HG03060 (cell line): ENCODE data around the gene USP2.

Source experiments
- ATAC-seq: cut with Tn5 transposase; IDR thresholded peaks from one replicate; pipeline ENCODE4 v1.9.1; 2021; ENCODE audit warnings: low read depth, moderate number of reproducible peaks; ENCODE audit not compliant: unreplicated experiment

Gene USP2

DNA sequence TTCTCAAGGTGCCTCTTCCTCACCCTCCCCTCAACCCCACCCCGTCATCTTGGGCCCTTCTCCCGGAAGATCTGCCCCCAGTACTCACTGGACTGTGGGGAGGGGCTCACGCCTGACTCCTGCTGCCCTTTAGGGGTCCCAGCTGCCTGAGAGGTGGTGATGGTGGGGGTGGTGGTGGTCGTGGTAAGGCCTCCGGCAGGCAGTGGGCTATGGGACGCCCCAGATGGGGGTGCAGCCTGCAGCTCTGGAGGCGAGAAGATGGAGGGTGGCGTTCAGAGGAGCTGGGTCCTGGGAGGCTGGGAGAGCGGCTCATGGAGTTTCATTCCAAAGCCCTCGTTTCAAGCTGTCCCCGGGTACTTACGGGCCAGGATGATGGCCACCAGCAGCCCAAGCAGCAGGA lies 35.8 kb downstream of the USP2 start:
- ATAC-seq = no peak

DNA sequence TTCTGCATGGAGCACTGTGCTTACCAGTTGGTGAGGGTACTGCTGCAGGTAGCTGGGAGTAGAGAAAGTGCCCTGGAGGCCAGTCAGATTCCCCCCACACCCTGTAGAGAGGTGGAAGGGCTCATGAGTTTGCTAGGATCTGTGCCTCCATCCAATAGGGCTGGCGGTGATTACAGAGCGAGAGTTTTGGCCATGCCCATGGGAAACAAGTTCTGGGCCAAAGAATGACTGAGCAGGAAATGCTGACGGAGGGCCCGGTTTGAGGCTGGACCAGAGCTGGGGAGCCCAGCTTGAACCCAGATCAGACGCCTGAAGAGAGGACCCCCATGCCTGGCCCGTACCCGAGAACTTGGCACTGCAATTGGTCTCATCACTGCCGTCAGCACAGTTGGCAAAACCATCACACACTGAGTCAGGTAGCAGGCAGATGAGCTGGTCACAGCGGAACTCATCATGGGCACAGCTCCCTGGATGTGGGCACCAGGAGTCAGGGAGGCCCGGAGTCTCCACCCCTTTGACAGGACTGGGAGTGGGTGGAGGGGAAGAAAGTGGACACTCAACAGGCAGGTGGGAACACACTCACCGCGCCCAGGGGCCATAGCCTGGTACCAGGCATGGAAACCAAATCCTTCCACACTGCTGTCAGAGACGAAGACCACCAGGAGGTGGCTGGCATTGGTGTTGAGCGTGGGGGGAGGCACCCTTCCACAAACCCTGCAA lies 37.0 kb downstream of the USP2 start:
- no peak for ATAC-seq

DNA sequence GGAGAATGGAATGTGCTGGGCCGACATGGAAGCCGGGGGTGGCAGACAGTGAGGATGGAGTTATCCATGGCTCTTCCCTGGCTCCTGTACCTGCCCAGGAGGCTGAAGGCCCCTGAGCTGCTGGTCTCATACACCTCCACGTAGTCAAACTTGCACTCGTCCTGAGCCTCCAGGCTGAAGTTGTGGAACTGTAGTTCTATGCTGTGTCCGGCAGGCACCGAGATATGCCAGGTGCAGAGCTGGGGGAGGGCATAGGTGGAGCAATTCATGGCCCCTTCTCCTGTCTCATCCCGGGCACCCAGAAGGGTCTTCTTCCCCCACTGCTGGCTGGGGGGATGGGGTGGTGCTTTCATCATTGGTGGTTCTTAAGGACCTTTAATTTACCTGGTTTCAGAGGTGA lies 37.8 kb downstream of the USP2 start:
- ATAC-seq = no peak

DNA sequence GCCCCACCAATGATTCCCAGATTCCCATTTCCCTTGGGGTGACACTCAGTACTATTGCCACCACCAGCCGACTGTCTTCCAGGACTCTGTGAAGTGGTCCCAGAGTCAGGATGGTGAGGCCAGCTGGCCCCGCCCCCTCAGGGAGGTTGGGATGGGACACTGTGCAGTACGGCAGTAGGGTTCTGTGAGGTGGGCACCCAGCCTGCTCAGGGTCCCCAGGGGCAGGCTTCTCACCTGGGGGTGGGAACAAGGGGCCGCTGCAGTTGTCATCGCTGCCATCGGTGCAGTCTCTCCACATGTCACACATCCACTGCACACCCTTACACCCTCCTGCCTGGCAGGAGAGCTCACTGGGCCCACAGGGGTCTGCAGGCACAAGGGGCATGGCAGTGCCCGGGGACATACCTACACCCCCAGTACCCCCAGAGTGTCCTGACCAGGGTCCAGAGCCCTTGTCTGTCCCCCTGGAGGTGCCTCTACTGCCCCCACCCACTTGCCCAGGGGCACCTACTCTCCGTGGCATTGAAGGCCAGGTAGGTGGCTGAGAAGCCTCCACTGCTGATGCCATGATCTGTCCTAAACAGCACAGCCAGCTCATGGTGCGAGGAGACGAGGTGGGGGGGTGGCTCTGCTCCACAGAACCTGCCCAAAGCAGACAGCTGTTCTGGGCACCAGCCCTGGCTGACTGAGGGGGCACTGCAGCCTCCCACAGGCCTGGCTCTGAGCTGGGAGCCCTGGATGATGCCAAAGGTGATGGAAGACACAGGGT lies 38.9 kb downstream of the USP2 start:
- no peak for ATAC-seq

DNA sequence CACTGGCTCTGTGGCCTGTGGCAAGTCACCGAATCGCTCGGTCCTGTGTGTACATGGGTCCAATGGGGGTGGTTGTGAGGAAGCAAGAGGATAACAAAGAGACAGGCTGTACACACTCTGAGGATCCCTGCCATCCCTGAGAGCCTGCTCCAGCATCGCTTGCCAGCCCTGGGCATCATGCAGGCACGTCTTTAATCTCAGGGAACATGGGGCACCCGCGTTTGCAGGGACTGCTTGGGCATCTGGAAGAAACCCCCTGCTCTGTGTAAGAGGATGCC lies 39.5 kb downstream of the USP2 start:
- ATAC-seq = no peak

DNA sequence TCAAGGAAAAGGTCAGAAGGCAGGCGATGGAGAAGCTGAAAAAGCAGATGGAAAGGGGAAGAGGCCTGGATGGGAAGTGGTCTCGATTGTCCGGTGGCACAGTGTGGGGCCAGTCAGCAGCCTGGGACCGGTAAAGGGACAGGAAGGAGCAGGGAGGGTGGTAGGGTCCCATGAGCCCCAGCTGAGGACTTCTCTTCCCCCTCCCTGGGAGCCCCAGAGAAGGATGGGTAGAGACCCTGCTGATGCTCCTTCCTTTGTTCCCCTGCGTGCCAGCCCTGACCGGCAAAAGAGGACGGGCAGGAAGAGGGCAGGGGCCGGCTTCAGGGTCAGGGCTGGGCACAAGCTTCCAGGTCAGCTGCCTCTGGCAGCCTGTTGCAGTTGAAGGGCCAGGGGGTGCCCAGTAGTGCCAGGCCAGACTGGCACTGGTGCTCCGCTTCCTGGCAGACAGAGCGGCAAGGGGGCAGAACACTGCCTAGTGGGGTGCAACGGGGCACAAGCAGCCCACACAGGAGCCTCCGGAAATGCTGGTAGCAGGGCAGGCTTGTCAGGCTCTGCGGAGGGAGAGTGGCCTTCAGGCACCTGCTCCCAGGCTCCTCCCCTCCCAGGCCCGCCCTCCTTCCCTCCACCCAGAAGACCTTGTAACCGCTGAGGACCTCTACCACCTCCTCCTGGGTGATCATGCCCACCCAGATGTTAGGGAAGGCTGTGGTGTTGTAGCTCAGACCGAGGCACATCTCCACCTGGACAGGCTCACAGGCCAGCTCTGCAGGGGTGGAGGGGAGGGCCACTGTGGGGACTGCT lies 40.1 kb downstream of the USP2 start:
- no peak for ATAC-seq

DNA sequence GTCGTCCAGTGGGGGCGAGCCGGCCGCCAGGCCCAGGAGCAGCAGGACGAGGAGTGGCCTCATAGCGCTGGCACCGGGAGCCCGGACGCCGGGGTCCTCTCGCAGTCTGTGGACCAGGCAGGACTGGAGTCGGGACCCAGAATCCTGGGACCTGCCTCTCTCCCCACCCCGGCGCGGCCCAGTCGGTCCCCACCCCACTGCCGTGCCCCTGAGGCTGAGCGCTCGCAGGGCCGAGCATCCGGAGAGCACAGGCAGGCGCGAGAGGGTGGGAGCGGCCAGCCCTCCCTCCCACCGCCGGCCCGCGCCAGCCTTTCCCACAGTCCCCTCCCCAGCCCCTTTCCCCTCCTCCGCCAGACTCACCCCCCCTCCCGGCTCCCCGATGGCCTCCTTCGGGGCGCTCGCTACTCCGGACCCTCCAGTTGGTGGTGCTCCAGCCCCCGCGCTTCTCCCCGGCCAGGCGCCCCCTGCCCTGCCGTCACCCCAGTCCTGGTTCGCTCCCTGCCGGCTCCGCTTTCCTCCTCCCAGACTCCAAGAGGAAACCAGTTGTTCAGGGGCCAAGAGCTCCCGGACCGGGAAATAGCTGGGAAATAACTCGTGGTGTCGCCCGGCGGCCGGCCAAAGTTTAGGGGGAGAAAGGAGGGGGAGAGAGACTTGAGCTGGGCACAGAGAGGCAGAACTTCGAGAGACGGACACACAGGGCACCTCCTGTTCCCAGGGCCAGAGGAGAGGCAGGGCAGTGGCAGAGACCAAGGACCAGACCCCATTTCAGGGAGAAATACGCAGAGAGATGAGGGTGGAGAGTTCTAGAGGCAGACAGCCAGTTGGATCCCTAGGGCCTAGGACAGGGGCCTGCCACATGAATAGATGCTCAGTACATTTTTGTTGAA lies 40.9 kb downstream of the USP2 start, which contains the start of gene C1QTNF5:
Gene C1QTNF5 (minus strand): TSS at position 549 of the 887 bp plus-strand sequence. CDS start 486 bp downstream, at position 63.
- no peak for ATAC-seq

DNA sequence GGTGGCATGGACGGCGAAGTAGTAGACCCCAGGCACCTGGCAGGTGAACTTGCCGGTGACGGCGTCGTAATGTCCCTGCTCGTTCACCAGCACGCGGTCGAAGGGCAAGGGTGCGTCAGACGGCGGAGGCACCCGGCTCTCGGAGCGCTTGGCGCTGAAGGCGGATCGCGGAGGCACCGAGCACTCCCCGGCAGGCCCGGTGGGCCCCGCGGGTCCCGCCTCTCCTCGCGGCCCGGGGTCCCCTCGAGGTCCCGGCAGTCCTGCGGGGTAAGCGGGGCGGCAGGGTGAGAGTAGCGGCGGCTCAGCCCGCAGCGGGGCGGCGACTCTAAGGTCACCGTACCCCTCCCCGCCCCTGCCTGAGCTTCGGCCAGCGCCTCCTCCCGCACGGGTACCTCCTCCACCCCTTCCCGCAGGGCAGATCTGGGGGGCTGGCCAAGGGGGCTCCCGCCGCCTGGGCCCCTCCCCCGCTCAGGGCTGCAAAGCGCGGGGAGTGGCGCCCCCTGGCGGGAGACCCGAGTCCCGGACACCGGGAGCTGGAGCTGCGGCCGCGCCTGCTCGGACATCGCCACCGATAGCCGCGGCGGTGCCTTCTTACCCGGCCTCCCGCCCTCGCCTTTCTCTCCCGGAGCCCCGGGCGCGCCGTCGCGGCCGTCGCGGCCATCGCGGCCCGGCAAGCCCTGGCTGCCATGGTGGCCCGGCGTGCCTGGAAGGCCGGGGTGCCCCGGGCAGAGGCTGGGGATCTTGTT lies 41.7 kb downstream of the USP2 start:
- no peak for ATAC-seq

DNA sequence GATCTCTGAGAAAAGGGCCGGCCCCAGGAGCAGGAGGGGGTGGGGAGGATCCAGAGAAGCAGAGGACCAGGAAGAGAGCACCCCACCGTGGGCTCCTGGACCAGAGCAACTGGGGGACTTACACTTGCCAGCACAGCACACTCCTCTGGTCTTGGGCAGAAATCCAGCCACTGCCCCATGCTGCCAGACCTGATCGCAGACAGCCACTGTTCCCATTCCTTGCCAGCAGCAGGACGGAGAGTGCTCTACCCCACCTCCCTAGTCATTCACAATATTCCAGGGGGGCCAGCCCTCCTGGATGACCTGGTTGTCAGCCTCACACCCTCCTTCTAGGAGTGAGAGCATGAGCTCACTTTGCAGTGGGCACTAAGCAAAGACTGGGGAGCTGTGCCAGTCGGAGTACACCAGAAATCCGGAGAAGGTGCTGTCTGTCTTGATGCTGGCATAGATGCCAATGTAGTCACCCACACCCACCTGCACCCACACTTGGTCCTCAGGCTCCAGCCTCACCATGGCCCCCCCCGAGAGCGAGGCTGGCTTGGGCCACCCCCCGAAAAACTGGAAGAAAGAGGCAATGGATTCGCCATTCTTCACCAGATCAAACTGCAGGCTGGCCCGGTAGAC lies 42.4 kb downstream of the USP2 start:
- no peak for ATAC-seq

DNA sequence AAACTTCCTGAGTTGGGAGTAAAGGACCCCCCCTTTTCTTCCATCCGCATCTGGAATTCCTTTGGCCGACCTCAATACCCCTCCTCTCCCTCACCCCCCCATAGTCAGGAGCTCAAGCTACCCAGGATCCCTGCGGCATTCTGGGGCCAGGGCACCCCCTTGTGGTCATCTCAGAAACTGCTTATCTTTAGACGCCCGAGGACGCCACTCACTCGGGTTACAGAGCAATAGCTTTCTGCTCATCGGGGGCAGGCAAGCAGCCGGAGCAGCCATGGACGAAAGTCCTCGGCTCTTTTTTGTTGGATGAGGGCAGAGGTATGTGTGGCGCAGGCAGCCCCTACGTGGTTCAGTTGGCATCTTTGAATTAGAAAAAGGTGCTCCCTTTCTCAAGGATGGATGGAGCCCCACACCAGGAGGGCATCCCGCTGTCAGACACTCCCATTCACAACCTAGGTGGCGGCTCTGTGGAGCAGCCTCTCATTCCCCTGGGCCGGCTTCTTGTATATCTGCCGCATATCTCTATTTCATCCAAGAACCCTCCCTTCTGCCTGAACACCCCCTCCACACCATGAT lies 43.1 kb downstream of the USP2 start:
- no peak for ATAC-seq

DNA sequence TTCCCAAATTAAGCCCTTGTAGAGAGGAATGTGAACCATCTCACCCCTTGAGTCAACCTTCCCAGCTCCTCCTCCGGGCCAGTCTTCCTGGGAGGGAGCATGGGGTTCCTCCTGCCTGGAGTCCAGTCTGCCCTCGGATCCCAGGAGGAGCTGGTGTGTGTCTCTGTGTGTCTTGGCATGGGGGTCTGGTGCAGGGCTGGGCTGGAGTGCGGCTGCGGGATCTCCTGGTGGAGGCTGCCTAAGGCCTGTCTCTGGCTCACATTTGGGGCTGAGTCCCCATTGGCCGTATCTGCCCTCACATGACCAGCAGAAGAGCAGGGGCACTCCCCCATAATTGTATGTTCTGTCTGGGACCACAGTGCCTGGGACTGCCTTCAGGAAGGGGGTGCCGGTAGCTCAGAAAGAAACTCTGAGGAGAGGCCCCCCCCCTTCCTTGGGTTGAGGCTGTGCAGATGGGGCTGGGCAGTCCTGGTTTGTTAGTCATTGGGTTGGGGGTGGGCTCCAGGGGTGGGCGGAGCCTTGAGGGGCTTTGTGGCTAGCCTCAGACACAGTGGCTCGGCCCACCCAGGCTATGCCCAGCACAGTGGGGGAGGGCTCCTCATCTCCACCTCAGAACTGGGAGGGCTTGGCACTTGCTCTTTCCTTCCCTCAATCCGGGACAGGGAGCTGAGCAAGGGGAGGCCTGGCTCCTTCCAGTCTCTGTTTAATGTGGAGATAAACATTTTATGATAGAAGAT lies 43.7 kb downstream of the USP2 start:
- ATAC-seq = no peak

DNA sequence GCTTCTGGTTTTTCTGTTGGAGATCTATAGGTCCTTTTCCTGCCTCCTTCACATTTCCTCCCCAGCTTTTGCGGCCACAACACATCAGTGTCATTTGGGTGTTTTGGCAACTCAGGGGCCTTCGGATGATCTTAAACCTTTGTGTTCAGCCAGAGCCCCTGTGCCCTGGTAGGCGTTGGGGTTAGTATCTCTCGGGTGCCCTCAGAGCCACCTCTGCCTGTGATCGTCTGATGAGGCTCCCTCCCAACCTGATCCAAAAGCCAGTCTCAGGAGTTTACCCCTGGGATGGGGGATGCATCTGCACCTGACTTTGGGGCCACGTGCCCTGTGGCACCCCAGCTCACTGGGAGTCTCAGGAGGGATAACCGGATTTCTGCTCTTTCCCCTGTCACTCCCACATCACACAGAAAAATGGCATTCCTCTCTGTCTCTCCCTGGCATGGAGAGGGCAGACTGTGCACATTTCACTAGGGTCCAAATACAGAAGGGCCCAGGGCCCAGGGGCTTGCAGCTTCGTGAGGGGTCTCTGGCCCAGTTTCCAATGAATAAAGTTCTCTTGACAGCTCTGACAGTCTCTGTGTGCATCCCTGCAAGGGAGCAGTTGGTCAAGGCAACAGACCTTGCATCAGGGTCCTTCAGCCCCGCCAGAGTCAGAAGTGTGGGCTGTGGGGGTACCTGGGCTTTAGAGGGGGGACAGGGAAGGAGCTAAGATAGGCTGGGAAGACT lies 44.6 kb downstream of the USP2 start:
- ATAC-seq = no peak

DNA sequence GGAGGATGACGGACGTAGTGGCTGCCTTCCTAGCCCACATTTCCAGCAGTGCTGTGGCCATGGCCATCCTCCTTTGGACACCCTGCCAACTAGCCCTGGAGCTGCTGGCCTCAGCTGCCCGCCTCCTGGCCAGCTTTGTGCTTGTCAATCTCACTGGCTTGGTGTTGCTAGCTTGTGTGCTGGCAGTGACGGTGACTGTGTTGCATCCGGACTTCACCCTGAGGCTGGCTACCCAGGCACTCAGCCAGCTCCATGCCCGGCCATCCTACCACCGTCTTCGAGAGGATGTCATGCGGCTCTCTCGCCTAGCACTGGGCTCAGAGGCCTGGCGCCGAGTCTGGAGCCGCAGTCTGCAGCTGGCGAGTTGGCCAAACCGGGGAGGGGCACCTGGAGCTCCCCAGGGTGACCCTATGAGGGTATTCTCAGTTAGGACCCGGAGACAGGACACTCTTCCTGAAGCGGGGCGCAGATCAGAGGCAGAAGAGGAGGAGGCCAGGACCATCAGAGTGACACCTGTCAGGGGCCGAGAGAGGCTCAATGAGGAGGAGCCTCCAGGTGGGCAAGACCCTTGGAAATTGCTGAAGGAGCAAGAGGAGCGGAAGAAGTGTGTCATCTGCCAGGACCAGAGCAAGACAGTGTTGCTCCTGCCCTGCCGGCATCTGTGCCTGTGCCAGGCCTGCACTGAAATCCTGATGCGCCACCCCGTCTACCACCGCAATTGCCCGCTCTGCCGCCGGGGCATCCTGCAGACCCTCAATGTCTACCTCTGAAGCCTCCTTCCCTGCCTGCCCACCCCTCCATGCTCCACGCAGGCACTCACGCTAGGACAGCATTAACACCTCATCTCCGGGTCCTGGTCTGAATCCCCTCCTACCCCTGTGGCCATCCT lies 45.6 kb downstream of the USP2 start:
- no peak for ATAC-seq

DNA sequence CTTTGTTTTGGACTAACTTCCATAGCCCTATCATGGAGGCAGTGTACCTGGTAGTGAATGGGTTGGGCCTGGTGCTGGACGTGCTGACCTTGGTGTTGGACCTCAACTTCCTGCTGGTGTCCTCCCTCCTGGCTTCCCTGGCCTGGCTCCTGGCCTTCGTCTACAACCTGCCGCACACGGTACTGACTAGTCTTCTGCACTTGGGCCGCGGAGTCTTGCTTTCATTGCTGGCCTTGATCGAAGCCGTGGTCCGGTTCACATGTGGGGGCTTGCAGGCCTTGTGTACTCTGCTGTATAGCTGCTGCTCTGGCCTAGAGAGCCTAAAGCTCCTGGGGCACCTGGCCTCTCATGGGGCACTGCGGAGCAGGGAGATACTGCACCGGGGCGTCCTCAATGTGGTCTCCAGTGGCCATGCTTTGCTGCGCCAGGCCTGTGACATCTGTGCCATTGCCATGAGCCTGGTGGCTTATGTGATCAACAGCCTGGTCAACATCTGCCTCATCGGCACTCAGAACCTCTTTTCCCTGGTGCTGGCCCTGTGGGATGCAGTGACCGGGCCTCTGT lies 46.3 kb downstream of the USP2 start:
- ATAC-seq = no peak

DNA sequence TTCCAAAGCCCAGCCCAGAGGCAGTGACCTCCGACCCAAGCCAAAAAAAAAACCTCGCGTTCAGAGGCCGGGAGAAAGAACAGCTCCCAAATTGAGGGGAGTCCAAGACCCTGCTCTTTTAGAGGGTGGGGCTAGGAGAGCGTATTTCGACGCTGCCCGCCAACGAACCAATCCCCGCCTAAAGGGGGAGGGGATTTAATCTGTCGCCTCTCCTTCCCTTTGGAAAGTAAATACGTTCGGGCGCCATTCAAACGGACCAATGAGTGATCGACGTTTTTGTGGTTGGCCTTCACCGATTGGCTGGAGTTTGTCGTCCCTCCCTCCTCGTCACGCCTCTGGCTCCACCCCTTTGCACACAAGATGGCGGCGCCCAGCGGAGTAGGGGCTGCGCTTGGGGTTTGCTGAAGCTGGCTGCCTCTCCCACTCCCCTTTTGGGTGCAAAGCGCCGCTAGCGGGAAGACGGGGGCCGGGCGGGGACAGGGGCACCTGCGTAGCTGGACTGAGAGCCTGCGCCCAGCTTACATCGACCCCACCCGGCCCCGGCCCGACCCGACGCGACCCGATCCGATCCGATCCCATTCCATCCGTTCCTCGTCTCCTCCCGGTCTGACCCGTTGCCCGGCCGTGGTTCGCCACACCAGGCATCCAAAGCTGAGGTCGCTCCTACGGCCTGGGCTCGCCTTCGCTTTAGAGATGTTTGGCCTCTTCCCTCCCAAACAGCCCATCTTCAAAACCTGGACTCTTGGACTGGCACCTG lies 47.1 kb downstream of the USP2 start, which contains the start of gene RNF26:
Gene RNF26 (plus strand): TSS at position 354 of the 757 bp plus-strand sequence. CDS start 596 bp downstream, outside the sequence.
- peak; percentile 88 for ATAC-seq
